Upper lobe of left lung (tissue), 6 donors: ENCODE data around the gene PPP1R12B. TPM values are rescaled to one million over a fixed set of nuclear protein-coding genes. Genes with fewer than 3 reads are reported as not detected.

Source experiments
- ATAC-seq, 2 donors: fragments of 200-7000 bp; cut with Tn5 transposase; one replicate each; pipeline ENCODE4 v1.9.1; 2022; ENCODE audit warnings: mild to moderate bottlenecking in 2 of 2, moderate library complexity in 2 of 2; ENCODE audit not compliant: low FRiP score in 2 of 2
- DNase-seq, 2 donors: peaks; one replicate each; pipeline ENCODE4 v3.0.0-alpha.2; 2019 to 2020
- H3K27ac ChIP-seq, 4 donors: fragments of 200-600 bp; sonication (generic); one replicate each; pipeline ENCODE4 v1.5.1; 2016 to 2019
- H3K27me3 ChIP-seq, 4 donors: fragments of 200-600 bp; sonication (generic); one replicate each; pipeline ENCODE4 v1.5.1; 2017 to 2019
- H3K36me3 ChIP-seq, 4 donors: fragments of 200-600 bp; sonication (generic); one replicate each; pipeline ENCODE4 v1.5.1; 2016 to 2019
- H3K4me1 ChIP-seq, 4 donors: fragments of 200-600 bp; sonication (generic); one replicate each; pipeline ENCODE4 v1.5.1; 2018 to 2019
- H3K4me3 ChIP-seq, 4 donors: fragments of 200-600 bp; sonication (generic); one replicate each; pipeline ENCODE4 v1.5.1; 2017 to 2019; ENCODE audit warnings: mild to moderate bottlenecking in 2 of 4, moderate library complexity in 1 of 4
- H3K9me3 ChIP-seq, 4 donors: fragments of 200-600 bp; sonication (generic); one replicate each; pipeline ENCODE4 v1.5.1; 2018 to 2019
- CTCF ChIP-seq, 6 experiments: fragments of 450-650 bp in 4 of 6; fragments of 200-600 bp in 2 of 6; sonication (generic) in 2 of 6; IDR thresholded peaks; one replicate each; pipeline ENCODE4 v1.5.1; 2016 to 2019; ENCODE audit warnings: antibody characterized with exemption in 6 of 6
- EP300 ChIP-seq, 4 donors: sonication (generic); formaldehyde crosslinking; IDR thresholded peaks; one replicate each; pipeline ENCODE4 v1.5.1; 2017; ENCODE audit warnings: antibody characterized with exemption in 4 of 4, control low read depth in 2 of 4
- POLR2A ChIP-seq, 4 donors: fragments of 450-650 bp; IDR thresholded peaks; one replicate each; pipeline ENCODE4 v1.5.1; 2016 to 2017; ENCODE audit warnings: antibody characterized with exemption in 4 of 4, mild to moderate bottlenecking in 2 of 4
- POLR2AphosphoS5 ChIP-seq, 2 donors: sonication (generic); formaldehyde crosslinking; IDR thresholded peaks; one replicate each; pipeline ENCODE4 v1.5.1; 2017; ENCODE audit warnings: antibody characterized with exemption in 2 of 2
- WGBS, 2 donors: methylation state at CpG; one replicate each; pipeline ENCODE4 v1.1.5; 2017 to 2018; 5-methylcytosine and 5-hydroxymethylcytosine counted together
- total RNA-seq, 6 donors: library from RNA; depleted of rRNA in 4 of 6; stranded (reverse); fragments of >200 nt in 4 of 6; gene quantifications; one replicate each; pipeline versions ENCODE4 v1.1.0 to v1.2.1, GENCODE V29; 2016 to 2021
- donor health status: DM: no; HTN: no; CAD: no; lungs with moderate emphysema.
- donor health status: DM: no; HTN: yes; CAD: no; lungs with severe emphysema.

PPP1R12B gene
- total RNA-seq, 6 donors from 2014 or later: 27.6 to 120 (median 40.5) TPM

DNA sequence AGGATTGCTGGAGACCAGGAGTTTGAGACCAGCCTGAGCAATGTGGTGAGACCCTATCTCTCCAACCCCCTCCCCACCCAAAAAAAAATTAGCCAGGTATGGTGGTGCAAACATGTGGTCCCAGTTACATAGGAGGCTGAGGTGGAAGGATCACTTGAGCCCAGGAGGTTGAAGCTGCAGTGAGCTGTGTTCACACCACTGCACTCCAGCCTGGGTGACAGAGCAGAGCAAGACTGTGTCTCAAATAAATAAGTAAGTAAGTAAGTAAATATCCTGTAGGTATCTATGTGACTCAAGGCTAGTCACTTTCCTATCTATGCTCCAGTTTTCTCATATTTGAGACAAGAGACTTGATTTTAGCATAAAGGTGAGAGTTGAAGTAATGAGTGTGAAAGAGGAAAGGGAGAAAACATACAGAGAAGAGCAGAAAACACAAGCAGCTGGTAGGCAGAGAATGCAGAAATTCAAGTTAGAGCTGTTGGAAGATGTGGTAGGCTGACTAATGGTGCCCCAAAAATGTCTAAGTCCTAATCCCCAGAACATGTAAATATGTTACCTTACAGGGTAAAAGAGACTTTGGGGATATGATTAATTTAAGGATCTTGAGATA is 7.5 kb downstream of the PPP1R12B start:
- no peak overlapping the region for H3K27ac ChIP-seq
- H3K36me3 ChIP-seq: no peaks in the 10 kb centered on the region
- ATAC-seq (no peak), DNase-seq (no peak)
- H3K27me3 ChIP-seq: no peaks in the 10 kb centered on the region
- no peak overlapping the region for H3K4me3 ChIP-seq
- H3K9me3 ChIP-seq: no peaks in the 10 kb centered on the region
- H3K4me1 ChIP-seq: peaks cover 0 to 8% (median 0%) of the 10 kb centered on the region in 4 donors
- no peak for TF ChIP-seq POLR2AphosphoS5 (IDR thresholded peaks at IDR 0.05)
- TF ChIP-seq POLR2A (IDR thresholded peaks at IDR 0.05): no peak
- TF ChIP-seq CTCF (IDR thresholded peaks at IDR 0.05): no peak
- no peak for TF ChIP-seq EP300 (IDR thresholded peaks at IDR 0.05)

DNA sequence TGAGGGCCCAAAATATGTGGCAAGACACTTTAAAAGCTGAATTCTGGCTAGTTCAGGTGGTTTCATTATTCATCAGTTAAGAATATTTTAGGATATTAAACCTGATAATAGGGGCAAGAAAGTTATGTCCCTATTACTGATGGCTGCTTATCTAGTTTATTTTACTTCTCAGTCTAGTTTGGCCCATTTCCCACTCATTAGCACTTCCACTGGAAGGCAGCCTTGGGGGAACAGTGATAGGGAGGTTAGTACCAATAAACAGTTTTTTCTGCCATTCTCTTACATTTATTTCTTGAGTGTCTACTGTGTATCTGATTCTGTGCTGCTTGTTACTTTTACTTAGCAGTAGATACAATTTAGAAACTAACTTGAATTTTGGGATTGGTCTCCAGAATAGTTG is 9.0 kb downstream of the PPP1R12B start:
- TF ChIP-seq CTCF (IDR thresholded peaks at IDR 0.05) (no peak), POLR2AphosphoS5 (IDR thresholded peaks at IDR 0.05) (no peak), EP300 (IDR thresholded peaks at IDR 0.05) (no peak), POLR2A (IDR thresholded peaks at IDR 0.05) (no peak)
- H3K4me1 ChIP-seq: peaks cover 0 to 4% (median 0%) of the 10 kb centered on the region in 4 donors
- H3K27ac ChIP-seq: no peak overlapping the region
- DNase-seq (no peak), ATAC-seq (no peak)
- no peaks in the 10 kb centered on the region for H3K36me3 ChIP-seq
- H3K27me3 ChIP-seq: no peaks in the 10 kb centered on the region
- no peak overlapping the region for H3K4me3 ChIP-seq
- H3K9me3 ChIP-seq: no peaks in the 10 kb centered on the region

- 85 to 95% methylated on average over 2 of the region's 2 CpGs for WGBS, 2 donors
Observed at GRCh38 chr1:202361224-202361623, 12.7 kb downstream of the PPP1R12B start.

GRCh38 chr1:202361701-202362100 is 13.2 kb downstream of the PPP1R12B start:
- no peak for DNase-seq
- 94 to 99% methylated on average over 3 of the region's 3 CpGs for WGBS, 2 donors
- peaks cover 0 to 10% (median 2%) of the 10 kb centered on the region in 4 donors for H3K4me1 ChIP-seq
- no peaks in the 10 kb centered on the region for H3K9me3 ChIP-seq
- ATAC-seq: no peak
- TF ChIP-seq POLR2AphosphoS5 (IDR thresholded peaks at IDR 0.05): no peak
- TF ChIP-seq POLR2A (IDR thresholded peaks at IDR 0.05): no peak
- no peak for TF ChIP-seq CTCF (IDR thresholded peaks at IDR 0.05)
- no peak for TF ChIP-seq EP300 (IDR thresholded peaks at IDR 0.05)
- H3K27me3 ChIP-seq: no peaks in the 10 kb centered on the region
- no peak overlapping the region for H3K4me3 ChIP-seq
- H3K36me3 ChIP-seq: no peaks in the 10 kb centered on the region
- H3K27ac ChIP-seq: no peak overlapping the region

More at GRCh38 chr1:202361224-202361623, 12.7 kb downstream of the PPP1R12B start:
- Histone ChIP-seq H3K27me3 (no peaks in the 10 kb centered on the region), H3K4me3 (no peak overlapping the region), H3K9me3 (no peaks in the 10 kb centered on the region), H3K4me1 (peaks cover 0 to 10% (median 2%) of the 10 kb centered on the region in 4 donors), H3K36me3 (no peaks in the 10 kb centered on the region), H3K27ac (no peak overlapping the region)
- DNase-seq (no peak), ATAC-seq (no peak)
- no peak for TF ChIP-seq CTCF (IDR thresholded peaks at IDR 0.05)
- TF ChIP-seq POLR2AphosphoS5 (IDR thresholded peaks at IDR 0.05): no peak
- no peak for TF ChIP-seq EP300 (IDR thresholded peaks at IDR 0.05)
- no peak for TF ChIP-seq POLR2A (IDR thresholded peaks at IDR 0.05)

DNA sequence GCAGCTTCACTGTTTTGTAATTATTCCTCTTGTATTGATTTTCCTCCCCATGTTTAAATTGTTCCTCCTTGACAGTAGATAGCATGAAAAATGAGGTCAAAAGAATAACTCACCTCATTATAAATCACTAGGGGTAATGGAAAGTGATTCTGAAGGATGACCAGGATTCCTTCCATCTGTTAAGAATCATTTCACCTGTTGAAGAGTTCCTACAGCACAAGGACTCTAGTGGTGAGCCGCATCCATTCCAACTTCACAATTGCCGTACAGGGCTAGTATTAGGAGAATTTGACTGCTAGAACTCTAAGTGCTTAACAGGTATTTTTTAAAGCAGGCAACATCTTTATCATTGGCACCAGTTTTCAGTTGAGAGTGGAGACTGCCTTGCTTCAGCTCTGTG is 13.7 kb downstream of the PPP1R12B start:
- ATAC-seq (no peak), DNase-seq (no peak)
- WGBS, 2 donors: 97% methylated on average over 2 of the region's 2 CpGs
- no peak for TF ChIP-seq POLR2A (IDR thresholded peaks at IDR 0.05)
- no peak for TF ChIP-seq POLR2AphosphoS5 (IDR thresholded peaks at IDR 0.05)
- no peak for TF ChIP-seq EP300 (IDR thresholded peaks at IDR 0.05)
- TF ChIP-seq CTCF (IDR thresholded peaks at IDR 0.05): no peak
- H3K36me3 ChIP-seq: no peaks in the 10 kb centered on the region
- peaks cover 0 to 10% (median 2%) of the 10 kb centered on the region in 4 donors for H3K4me1 ChIP-seq
- H3K9me3 ChIP-seq: no peaks in the 10 kb centered on the region
- H3K27ac ChIP-seq: no peak overlapping the region
- H3K4me3 ChIP-seq: no peak overlapping the region
- no peaks in the 10 kb centered on the region for H3K27me3 ChIP-seq
